GM23248 (cell line): Measurements from ENCODE around the gene NFKBIA. TPM values are rescaled to one million over a fixed set of nuclear protein-coding genes. Genes with fewer than 3 reads are reported as not detected.
"Not testable (repeated sequence)": the region's sequence is repeated elsewhere in the genome, so short reads cannot be mapped to it uniquely, and the experiment has no call there.

Experiments
- DNase-seq: peaks from one replicate; pipeline ENCODE4 v3.0.0-alpha.2; 2015
- H2AFZ ChIP-seq: fragments of 200-600 bp; sonication (generic); 2 replicates; pipeline ENCODE4 v1.6.1; 2016; ENCODE audit warnings: antibody characterized with exemption
- H3F3A ChIP-seq: fragments of 200-600 bp; sonication (generic); 2 replicates; pipeline ENCODE4 v1.6.1; 2016; ENCODE audit warnings: mild to moderate bottlenecking, antibody characterized with exemption, mixed run types; ENCODE audit not compliant: insufficient read depth
- H3K27ac ChIP-seq: fragments of 200-600 bp; sonication (generic); 2 replicates; pipeline ENCODE4 v1.5.1; 2016; ENCODE audit warnings: mild to moderate bottlenecking
- H3K27me3 ChIP-seq: fragments of 200-600 bp; sonication (generic); replicated peaks from 2 replicates; pipeline ENCODE4 v1.6.1; 2016; ENCODE audit warnings: mild to moderate bottlenecking; ENCODE audit not compliant: insufficient read depth
- H3K36me3 ChIP-seq: fragments of 200-600 bp; sonication (generic); 2 replicates; pipeline ENCODE4 v1.6.1; 2016; ENCODE audit warnings: low read depth, mild to moderate bottlenecking
- H3K4me1 ChIP-seq: fragments of 200-600 bp; sonication (generic); 2 replicates; pipeline ENCODE4 v1.6.1; 2016; ENCODE audit warnings: mild to moderate bottlenecking; ENCODE audit not compliant: insufficient read depth
- H3K4me2 ChIP-seq: fragments of 200-600 bp; sonication (generic); one replicate; pipeline ENCODE4 v1.6.1; 2016; ENCODE audit warnings: mild to moderate bottlenecking; ENCODE audit not compliant: unreplicated experiment
- H3K4me3 ChIP-seq: fragments of 200-600 bp; sonication (generic); 2 replicates; pipeline ENCODE4 v1.5.1; 2016; ENCODE audit warnings: mild to moderate bottlenecking
- H3K79me2 ChIP-seq: fragments of 200-600 bp; sonication (generic); 2 replicates; pipeline ENCODE4 v1.6.1; 2016; ENCODE audit warnings: mild to moderate bottlenecking; ENCODE audit not compliant: insufficient read depth
- H3K9ac ChIP-seq: fragments of 200-600 bp; sonication (generic); 2 replicates; pipeline ENCODE4 v1.6.1; 2016; ENCODE audit warnings: mild to moderate bottlenecking
- H3K9me2 ChIP-seq: fragments of 200-600 bp; sonication (generic); 2 replicates; pipeline ENCODE4 v1.6.1; 2016; ENCODE audit warnings: mixed run types, mild to moderate bottlenecking, moderate library complexity; ENCODE audit not compliant: insufficient read depth
- H3K9me3 ChIP-seq: fragments of 200-600 bp; sonication (generic); one replicate; pipeline ENCODE4 v1.6.1; 2017; ENCODE audit warnings: low read depth
- H4K20me1 ChIP-seq: fragments of 200-600 bp; sonication (generic); 2 replicates; pipeline ENCODE4 v1.6.0; 2016; ENCODE audit not compliant: insufficient read depth
- EZH2 ChIP-seq: fragments of 200-600 bp; sonication (generic); IDR thresholded peaks from 2 replicates; pipeline ENCODE4 v1.6.1; 2018; ENCODE audit warnings: antibody characterized with exemption, mild to moderate bottlenecking; ENCODE audit not compliant: insufficient read depth, poor library complexity, severe bottlenecking
- EZH2phosphoT487 ChIP-seq: fragments of 200-600 bp; sonication (generic); IDR thresholded peaks from 2 replicates; pipeline ENCODE4 v1.6.1; 2018; ENCODE audit warnings: antibody characterized with exemption, moderate library complexity, mild to moderate bottlenecking, low read depth; ENCODE audit not compliant: insufficient read depth
- WGBS, 2 experiments: methylation state at CpG; one replicate each; pipeline ENCODE4 v1.1.6; 2015 to 2017; ENCODE audit warnings: low lambda C conversion rate in 2 of 2, low coverage in 1 of 2; ENCODE audit errors: missing lambda C conversion rate in 2 of 2; 5-methylcytosine and 5-hydroxymethylcytosine counted together
- in situ Hi-C: fragments of 300-500 bp; cut with MboI; formaldehyde crosslinking; loops from 2 replicates; pipeline ENCODE4 v1.15.0; 2020
- polyA plus RNA-seq: library from polyadenylated mRNA; unstranded; fragments of >200 nt; fragmentation: Nextera tagmentation; extraction: Ambion mirVana; gene quantifications from 2 replicates; pipeline ENCODE4 v1.2.1, GENCODE V29; 2016
- total RNA-seq: library from RNA; depleted of rRNA; stranded (reverse); fragments of >200 nt; shearing (Covaris generic); gene quantifications from 2 replicates; pipeline ENCODE4 v1.2.3, GENCODE V29; 2014

Gene NFKBIA
- total and polyA plus RNA-seq, 2 experiments from 2014 or later = 40.2 to 60.4 TPM

GRCh38 chr14:35438910-35439713 is 34.6 kb upstream of the NFKBIA start:
- 46 to 48% methylated on average over 8 of the region's 8 CpGs for WGBS, 2 experiments
- H3K9me2 ChIP-seq = no peaks in the 10 kb centered on the region
- in situ Hi-C loops = loop anchor here (25.0 kb wide), 1 partner anchor 248 kb away; no protein-coding TSS in a partner anchor
- H3K4me2 ChIP-seq = no peak overlapping the region
- H3F3A ChIP-seq = 0 out of 2 replicates have a peak, but pooled peaks cover 9% of the 10 kb centered on the region
- H2AFZ ChIP-seq = no peak overlapping the region
- H3K27ac ChIP-seq = no peak overlapping the region
- no peaks in the 10 kb centered on the region for H3K36me3 ChIP-seq
- peak; percentile 38 for DNase-seq
- no peaks in the 10 kb centered on the region for H4K20me1 ChIP-seq
- H3K4me3 ChIP-seq = no peak overlapping the region
- no peaks in the 10 kb centered on the region for H3K79me2 ChIP-seq
- H3K27me3 ChIP-seq = no peaks in the 10 kb centered on the region
- no peaks in the 10 kb centered on the region for H3K9me3 ChIP-seq
- no peaks in the 10 kb centered on the region for H3K4me1 ChIP-seq
- TF ChIP-seq EZH2phosphoT487 (no peak), EZH2 (no peak)
- no peak overlapping the region for H3K9ac ChIP-seq

DNA sequence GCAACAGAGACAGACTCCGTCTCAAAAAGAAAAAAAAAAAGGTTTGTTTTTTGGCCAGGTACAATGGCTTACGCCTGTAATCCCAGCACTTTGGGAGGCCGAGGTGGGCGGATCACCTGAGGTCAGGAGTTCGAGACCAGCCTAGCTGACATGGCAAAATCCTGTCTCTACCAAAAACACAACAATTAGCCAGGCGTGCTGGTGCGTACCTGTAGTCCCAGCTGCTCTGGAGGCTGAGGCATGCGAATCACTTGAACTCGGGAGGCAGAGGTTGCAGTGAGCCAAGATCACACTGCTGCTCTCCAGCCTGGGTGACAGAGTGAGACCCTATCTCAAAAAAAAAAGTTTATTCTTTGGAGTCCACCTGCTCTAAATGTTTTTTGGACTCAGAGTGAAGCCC is 33.9 kb upstream of the NFKBIA start:
- H3K36me3 ChIP-seq, H3F3A ChIP-seq, H3K4me2 ChIP-seq, H3K4me1 ChIP-seq, H3K4me3 ChIP-seq, H3K27me3 ChIP-seq, H3K9me3 ChIP-seq, H2AFZ ChIP-seq, H3K79me2 ChIP-seq, H3K9ac ChIP-seq, H3K9me2 ChIP-seq, H4K20me1 ChIP-seq, DNase-seq, H3K27ac ChIP-seq: not testable (repeated sequence)
- WGBS, 2 experiments = 72 to 76% methylated on average over 8 to 9 of the region's 9 CpGs
- in situ Hi-C loops = loop anchor here (25.0 kb wide), 1 partner anchor 249 kb away; no protein-coding TSS in a partner anchor

- peak; percentile 24 for DNase-seq
- H3K9me2 ChIP-seq = no peaks in the 10 kb centered on the region
- 0 out of 2 replicates have a peak, but pooled peaks cover 9% of the 10 kb centered on the region for H3F3A ChIP-seq
- no peak overlapping the region for H3K27ac ChIP-seq
- no peaks in the 10 kb centered on the region for H3K27me3 ChIP-seq
- H3K9me3 ChIP-seq = no peaks in the 10 kb centered on the region
- no peaks in the 10 kb centered on the region for H3K4me1 ChIP-seq
- H2AFZ ChIP-seq = no peak overlapping the region
- in situ Hi-C loops = loop anchor here (25.0 kb wide), 1 partner anchor 252 kb away; no protein-coding TSS in a partner anchor
- no peak overlapping the region for H3K9ac ChIP-seq
- H3K4me3 ChIP-seq = no peak overlapping the region
- H3K79me2 ChIP-seq = no peaks in the 10 kb centered on the region
- H3K4me2 ChIP-seq = no peak overlapping the region
- no peaks in the 10 kb centered on the region for H3K36me3 ChIP-seq
- TF ChIP-seq EZH2 (no peak), EZH2phosphoT487 (no peak)
- no peaks in the 10 kb centered on the region for H4K20me1 ChIP-seq
Observed at GRCh38 chr14:35435177-35435576, 30.6 kb upstream of the NFKBIA start.

DNA sequence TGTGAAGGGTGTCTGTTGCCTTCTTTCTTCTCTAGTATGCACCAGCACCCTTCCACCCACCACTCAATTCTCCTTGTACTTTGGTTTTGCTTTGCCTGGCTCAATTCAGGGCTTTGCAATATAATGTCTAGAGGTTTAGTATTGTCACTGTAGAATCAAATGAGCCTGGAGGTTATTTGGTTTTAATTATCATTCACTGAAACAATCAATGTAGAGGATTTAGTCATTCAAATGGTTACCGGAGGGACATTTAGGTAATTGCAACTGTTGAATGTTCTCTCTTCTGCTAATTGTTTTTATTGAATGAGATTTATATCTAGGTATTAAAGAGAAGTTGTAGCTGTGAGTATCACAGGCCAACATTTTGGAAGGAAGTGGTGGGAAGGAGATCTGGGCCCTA is 29.3 kb upstream of the NFKBIA start:
- H4K20me1 ChIP-seq = no peaks in the 10 kb centered on the region
- no peaks in the 10 kb centered on the region for H3K36me3 ChIP-seq
- H3F3A ChIP-seq = 0 out of 2 replicates have a peak, but pooled peaks cover 9% of the 10 kb centered on the region
- H3K27ac ChIP-seq = no peak overlapping the region
- no peaks in the 10 kb centered on the region for H3K9me2 ChIP-seq
- no peak for DNase-seq
- no peak overlapping the region for H3K4me3 ChIP-seq
- H3K79me2 ChIP-seq = no peaks in the 10 kb centered on the region
- no peaks in the 10 kb centered on the region for H3K4me1 ChIP-seq
- no peak overlapping the region for H3K9ac ChIP-seq
- no peak overlapping the region for H3K4me2 ChIP-seq
- H3K9me3 ChIP-seq = no peaks in the 10 kb centered on the region
- WGBS, 2 experiments = 92 to 100% methylated on average over 1 of the region's 1 CpG
- H3K27me3 ChIP-seq = no peaks in the 10 kb centered on the region
- H2AFZ ChIP-seq = no peak overlapping the region
- in situ Hi-C loops = loop anchor here (25.0 kb wide), 1 partner anchor 253 kb away; no protein-coding TSS in a partner anchor
- TF ChIP-seq EZH2phosphoT487 (no peak), EZH2 (no peak)
